ENCODE data around the gene TRPC6. TPM values are rescaled to one million over a fixed set of nuclear protein-coding genes. Genes with fewer than 3 reads are reported as not detected.

Gene TRPC6
- total RNA-seq, 1 donor from 2014 or later, result 0.05 TPM

DNA sequence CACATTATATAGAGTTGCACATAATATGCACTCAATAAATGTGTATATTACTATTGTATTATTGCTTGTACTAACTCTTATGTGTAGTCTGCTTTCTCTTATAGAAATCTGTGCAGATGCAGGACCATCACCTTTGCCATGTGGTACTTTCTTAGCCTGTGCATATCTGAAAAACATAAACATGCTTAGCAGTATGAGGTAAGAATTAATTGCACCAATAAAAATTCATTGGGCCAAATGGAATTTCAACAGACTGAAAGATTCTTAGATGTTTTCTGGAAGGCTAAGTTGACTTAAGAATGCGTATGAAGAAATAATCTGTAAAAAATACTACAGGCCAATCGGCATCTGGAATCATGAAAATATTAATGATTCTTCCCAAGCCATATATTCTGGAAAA is 55.3 kb downstream of the TRPC6 start:
- Mint-ChIP-seq H3K4me3 (ENCODE audit: low read depth) (no peak overlapping the region), H3K27ac (no peak overlapping the region)

DNA sequence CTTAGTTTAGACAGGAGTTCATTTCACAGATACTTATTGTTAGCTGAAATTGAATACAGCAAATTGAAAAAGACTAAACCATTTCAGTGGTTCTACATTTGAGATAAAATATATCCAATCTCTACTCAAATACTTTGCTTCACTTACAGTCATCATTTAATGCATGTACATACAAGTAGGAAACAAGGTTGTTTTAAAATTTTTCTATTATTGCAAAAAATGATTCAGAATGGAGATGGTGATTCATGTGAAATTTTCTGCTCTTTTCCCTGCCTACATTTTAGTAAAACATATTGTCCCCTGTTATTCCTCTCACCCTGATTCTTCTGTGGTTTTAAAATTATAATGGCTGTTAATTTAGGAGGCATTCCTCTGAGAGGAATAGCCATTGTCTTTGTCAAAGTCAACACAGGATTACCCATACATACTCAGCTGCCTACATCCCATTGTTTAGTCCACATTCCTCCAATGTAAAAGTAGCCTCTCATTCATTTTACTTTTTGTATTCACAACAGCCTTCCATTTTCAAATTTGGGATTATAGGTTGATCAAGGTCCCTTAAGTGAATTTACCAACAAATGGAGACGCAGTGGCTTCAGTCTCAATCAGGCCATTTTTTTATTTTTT is 60.1 kb downstream of the TRPC6 start:
- TF ChIP-seq CTCF (IDR thresholded peaks at IDR 0.05; ENCODE audit: unreplicated experiment), result no peak
- H3K4me3 Mint-ChIP-seq (ENCODE audit: low read depth), result no peak overlapping the region
- no peaks in the 10 kb centered on the region for H3K27me3 Mint-ChIP-seq
- no peak for DNase-seq (ENCODE audit: low spot score, unreplicated experiment)
- H3K27ac Mint-ChIP-seq, result no peak overlapping the region
- peaks cover 2% of the 10 kb centered on the region for H3K4me1 Mint-ChIP-seq (ENCODE audit: low read depth)
- peaks cover 4% of the 10 kb centered on the region for H3K9me3 Mint-ChIP-seq (ENCODE audit: low read depth)
- H3K36me3 Mint-ChIP-seq (ENCODE audit: insufficient read depth), result no peaks in the 10 kb centered on the region

More for the DNA sequence above, 55.3 kb downstream of the TRPC6 start:
- TF ChIP-seq CTCF (IDR thresholded peaks at IDR 0.05; ENCODE audit: unreplicated experiment), result no peak
- Mint-ChIP-seq H3K36me3 (ENCODE audit: insufficient read depth) (no peaks in the 10 kb centered on the region), H3K4me1 (ENCODE audit: low read depth) (no peaks in the 10 kb centered on the region), H3K9me3 (ENCODE audit: low read depth) (no peaks in the 10 kb centered on the region), H3K27me3 (no peaks in the 10 kb centered on the region)
- no peak for DNase-seq (ENCODE audit: low spot score, unreplicated experiment)

DNA sequence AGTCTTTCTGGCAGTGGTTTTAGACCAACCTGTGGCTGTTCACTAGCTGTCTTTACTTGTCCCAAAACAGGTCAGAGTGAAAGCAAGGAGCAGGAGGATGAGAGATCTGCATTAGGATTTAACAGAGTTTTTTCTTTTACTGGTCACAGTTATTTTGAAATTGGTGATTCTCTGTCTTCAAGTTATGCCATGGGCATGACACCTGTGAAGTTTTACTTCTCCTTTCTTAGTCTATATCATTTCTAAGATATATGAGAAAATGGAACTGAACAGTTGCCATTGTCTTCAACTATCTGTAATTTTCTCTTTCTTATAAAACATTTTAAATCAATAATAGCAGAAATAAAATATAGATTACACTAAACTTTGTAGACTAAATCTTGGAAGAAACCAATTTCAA is 60.6 kb downstream of the TRPC6 start:
- Mint-ChIP-seq H3K9me3 (ENCODE audit: low read depth) (peaks cover 4% of the 10 kb centered on the region), H3K36me3 (ENCODE audit: insufficient read depth) (no peaks in the 10 kb centered on the region), H3K4me1 (ENCODE audit: low read depth) (peaks cover 2% of the 10 kb centered on the region), H3K27ac (no peak overlapping the region), H3K27me3 (no peaks in the 10 kb centered on the region), H3K4me3 (ENCODE audit: low read depth) (no peak overlapping the region)
- DNase-seq (ENCODE audit: low spot score, unreplicated experiment), result no peak
- TF ChIP-seq CTCF (IDR thresholded peaks at IDR 0.05; ENCODE audit: unreplicated experiment), result no peak

DNA sequence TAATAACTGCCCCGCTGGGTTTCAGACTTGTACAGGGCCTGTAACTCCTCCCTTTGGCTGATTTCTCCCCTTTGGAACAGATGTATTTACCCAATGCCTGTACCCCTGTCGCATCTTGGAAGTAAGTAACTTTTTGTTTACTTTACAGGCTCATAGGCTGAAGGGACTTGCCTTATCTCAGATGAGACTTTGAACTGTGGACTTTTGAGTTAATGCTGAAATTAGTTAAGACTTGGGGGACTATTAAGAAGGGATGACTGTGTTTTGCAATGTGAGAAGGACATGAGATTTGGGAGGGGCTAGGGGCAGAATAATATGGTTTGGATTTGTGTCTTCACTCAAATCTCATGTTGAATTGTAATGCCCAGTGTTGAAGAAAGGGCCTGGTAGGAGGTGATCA is 62.0 kb downstream of the TRPC6 start:
- Mint-ChIP-seq H3K4me3 (ENCODE audit: low read depth) (no peak overlapping the region), H3K27me3 (no peaks in the 10 kb centered on the region), H3K4me1 (ENCODE audit: low read depth) (peaks cover 2% of the 10 kb centered on the region), H3K27ac (no peak overlapping the region), H3K36me3 (ENCODE audit: insufficient read depth) (no peaks in the 10 kb centered on the region), H3K9me3 (ENCODE audit: low read depth) (peaks cover 4% of the 10 kb centered on the region)
- no peak for TF ChIP-seq CTCF (IDR thresholded peaks at IDR 0.05; ENCODE audit: unreplicated experiment)
- DNase-seq (ENCODE audit: low spot score, unreplicated experiment), result no peak

DNA sequence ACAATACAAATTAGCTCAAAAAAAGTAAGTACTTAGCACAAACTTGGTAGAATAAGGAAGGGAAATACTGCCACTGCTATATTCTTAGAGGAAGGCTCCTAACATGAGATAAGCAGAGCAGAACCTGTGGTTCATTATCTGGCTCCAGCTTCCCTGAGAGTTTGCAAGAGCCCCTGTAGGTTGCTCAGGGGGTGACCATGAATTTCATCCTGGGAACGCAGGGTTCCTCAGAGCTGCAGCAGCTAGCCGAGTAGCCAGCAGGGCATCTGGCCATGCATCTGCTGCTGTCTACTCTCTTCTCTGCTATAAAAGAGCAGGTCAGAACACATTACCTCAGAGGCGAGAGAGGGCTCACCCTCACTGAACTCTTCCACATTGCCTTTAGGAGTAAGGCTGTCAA is 67.3 kb downstream of the TRPC6 start:
- H3K36me3 Mint-ChIP-seq (ENCODE audit: insufficient read depth), result no peaks in the 10 kb centered on the region
- no peak overlapping the region for H3K27ac Mint-ChIP-seq
- H3K4me1 Mint-ChIP-seq (ENCODE audit: low read depth), result no peaks in the 10 kb centered on the region
- H3K27me3 Mint-ChIP-seq, result no peaks in the 10 kb centered on the region
- no peak for TF ChIP-seq CTCF (IDR thresholded peaks at IDR 0.05; ENCODE audit: unreplicated experiment)
- H3K4me3 Mint-ChIP-seq (ENCODE audit: low read depth), result no peak overlapping the region
- no peaks in the 10 kb centered on the region for H3K9me3 Mint-ChIP-seq (ENCODE audit: low read depth)
- no peak for DNase-seq (ENCODE audit: low spot score, unreplicated experiment)
